Erythroblast (primary cell): ENCODE measurements around the gene SIK3.

Experiments used
- GATA1 ChIP-seq: IDR thresholded peaks from 2 replicates; pipeline ENCODE4 v1.6.1; 2011; ENCODE audit warnings: low read depth, mild to moderate bottlenecking, control low read depth, low read length, moderate library complexity
- POLR2A ChIP-seq: IDR thresholded peaks from 2 replicates; pipeline ENCODE4 v1.6.1; 2011; ENCODE audit warnings: mild to moderate bottlenecking, low read length

DNA sequence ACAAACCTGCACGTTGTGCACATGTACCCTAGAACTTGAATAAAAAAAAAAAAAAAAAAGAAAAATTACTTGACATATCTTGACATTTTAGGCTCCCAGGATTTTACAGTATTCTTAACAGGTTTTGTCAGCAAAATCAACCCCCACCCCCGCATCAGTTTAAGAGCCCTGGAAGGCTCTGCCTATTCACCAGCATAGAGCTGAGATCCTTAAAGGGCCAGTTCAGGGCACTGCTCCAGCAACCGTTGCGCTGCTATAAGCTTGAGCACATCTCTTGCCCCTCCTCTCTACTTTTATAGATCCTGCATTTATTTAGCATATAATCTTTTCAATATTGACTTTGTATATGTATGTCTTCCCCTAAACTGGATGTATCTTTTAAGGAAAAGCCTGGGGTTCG is 45.2 kb upstream of the SIK3 start:
- TF ChIP-seq POLR2A, result no peak
- no peak for TF ChIP-seq GATA1
